Mesenchymal stem cell (in vitro differentiated cells and primary cell): ENCODE data around the gene MGMT.

Experiments
- DNase-seq: peaks from one replicate; pipeline ENCODE4 v3.0.0-alpha.2; 2013
- H2AFZ ChIP-seq: one replicate; pipeline ENCODE4 v1.6.1; 2013; ENCODE audit warnings: low read depth, mild to moderate bottlenecking, control low read depth, inconsistent platforms, low read length, moderate library complexity
- H2AK5ac ChIP-seq: 2 replicates; pipeline ENCODE4 v1.6.1; 2013; ENCODE audit warnings: low read length, moderate library complexity, mild to moderate bottlenecking, inconsistent platforms; ENCODE audit not compliant: severe bottlenecking
- H2BK120ac ChIP-seq: one replicate; pipeline ENCODE4 v1.6.1; 2013; ENCODE audit warnings: low read depth, mild to moderate bottlenecking, inconsistent platforms, low read length, moderate library complexity
- H2BK12ac ChIP-seq, 2 experiments: one replicate each; pipeline ENCODE4 v1.6.1; 2013; ENCODE audit warnings: inconsistent platforms in 2 of 2, low read length in 2 of 2, mild to moderate bottlenecking in 2 of 2, moderate library complexity in 2 of 2, control low read depth in 1 of 2
- H2BK15ac ChIP-seq: one replicate; pipeline ENCODE4 v1.6.1; 2013; ENCODE audit warnings: mild to moderate bottlenecking, low read depth, inconsistent platforms; ENCODE audit not compliant: poor library complexity, severe bottlenecking
- H2BK5ac ChIP-seq: 2 replicates; pipeline ENCODE4 v1.6.1; 2013; ENCODE audit warnings: low read depth, mild to moderate bottlenecking, low read length, control low read depth, inconsistent platforms; ENCODE audit not compliant: poor library complexity, severe bottlenecking
- H3K14ac ChIP-seq, 2 experiments: one replicate each; pipeline ENCODE4 v1.6.1; 2013; ENCODE audit warnings: inconsistent platforms in 2 of 2, low read length in 2 of 2, control low read depth in 1 of 2, mild to moderate bottlenecking in 1 of 2, moderate library complexity in 1 of 2
- H3K18ac ChIP-seq, 2 experiments: one replicate each; pipeline ENCODE4 v1.6.1; 2013; ENCODE audit warnings: inconsistent platforms in 2 of 2, low read length in 2 of 2, control low read depth in 1 of 2, low read depth in 1 of 2, mild to moderate bottlenecking in 1 of 2
- H3K23ac ChIP-seq, 2 experiments: one replicate each; pipeline ENCODE4 v1.6.1; 2013; ENCODE audit warnings: inconsistent platforms in 2 of 2, low read length in 2 of 2, mild to moderate bottlenecking in 2 of 2, moderate library complexity in 2 of 2, control low read depth in 1 of 2
- H3K27ac ChIP-seq: 2 replicates; pipeline ENCODE4 v1.5.1; 2013; ENCODE audit warnings: mild to moderate bottlenecking, moderate library complexity, low read length, control low read depth, inconsistent platforms; ENCODE audit not compliant: poor library complexity, severe bottlenecking
- H3K27me3 ChIP-seq, 2 experiments: 2 replicates each; pipeline versions ENCODE4 v1.6.1 to v1.7.0; 2013; ENCODE audit warnings: low read length in 2 of 2, mild to moderate bottlenecking in 2 of 2, moderate library complexity in 2 of 2, control low read depth in 1 of 2, inconsistent platforms in 1 of 2; ENCODE audit not compliant: control insufficient read depth in 1 of 2, insufficient read depth in 1 of 2
- H3K36me3 ChIP-seq, 2 experiments: 2 replicates each; pipeline versions ENCODE4 v1.6.1 to v1.7.0; 2013; ENCODE audit warnings: low read length in 2 of 2, control low read depth in 1 of 2, inconsistent platforms in 1 of 2, low read depth in 1 of 2, mild to moderate bottlenecking in 1 of 2; ENCODE audit not compliant: insufficient read depth in 2 of 2, control insufficient read depth in 1 of 2
- H3K4ac ChIP-seq, 2 experiments: one replicate each; pipeline ENCODE4 v1.6.1; 2013; ENCODE audit warnings: inconsistent platforms in 2 of 2, low read length in 2 of 2, mild to moderate bottlenecking in 2 of 2, moderate library complexity in 2 of 2, control low read depth in 1 of 2, low read depth in 1 of 2
- H3K4me1 ChIP-seq: 2 replicates; pipeline ENCODE4 v1.6.1; 2013; ENCODE audit warnings: low read depth, low read length, control low read depth; ENCODE audit not compliant: control insufficient read depth, insufficient read depth
- H3K4me2 ChIP-seq: 2 replicates; pipeline ENCODE4 v1.6.1; 2013; ENCODE audit warnings: low read length, mild to moderate bottlenecking, inconsistent platforms; ENCODE audit not compliant: poor library complexity, severe bottlenecking
- H3K4me3 ChIP-seq, 2 experiments: 2 replicates each; pipeline versions ENCODE4 v1.5.1 to v1.7.0; 2013; ENCODE audit warnings: low read length in 2 of 2, mild to moderate bottlenecking in 2 of 2, control low read depth in 1 of 2, low read depth in 1 of 2; ENCODE audit not compliant: insufficient read depth in 1 of 2
- H3K79me1 ChIP-seq: replicated peaks from 2 replicates; pipeline ENCODE4 v1.6.1; 2013; ENCODE audit warnings: mild to moderate bottlenecking, control low read depth, low read length, inconsistent platforms; ENCODE audit not compliant: poor library complexity, severe bottlenecking
- H3K9ac ChIP-seq: 2 replicates; pipeline ENCODE4 v1.7.0; 2013; ENCODE audit warnings: mild to moderate bottlenecking, low read length, moderate library complexity
- H3K9me3 ChIP-seq: 2 replicates; pipeline ENCODE4 v1.7.0; 2013; ENCODE audit warnings: mild to moderate bottlenecking, low read length; ENCODE audit not compliant: control insufficient read depth
- H4K8ac ChIP-seq: one replicate; pipeline ENCODE4 v1.6.1; 2013; ENCODE audit warnings: inconsistent platforms, mild to moderate bottlenecking, low read length, moderate library complexity
- H4K91ac ChIP-seq: one replicate; pipeline ENCODE4 v1.6.1; 2013; ENCODE audit warnings: mild to moderate bottlenecking, low read length, inconsistent platforms
- WGBS: methylation state at CpG from one replicate; pipeline ENCODE4 v1.1.7; 2013; ENCODE audit warnings: mixed read lengths; 5-methylcytosine and 5-hydroxymethylcytosine counted together

MGMT gene

GRCh38 chr10:129502448-129502847 is 35.4 kb downstream of the MGMT start:
- H3K9me3 ChIP-seq: peaks cover 20% of the 10 kb centered on the region
- no peak overlapping the region for H2AK5ac ChIP-seq
- no peak overlapping the region for H3K4ac ChIP-seq
- peaks cover 36% of the 10 kb centered on the region for H3K79me1 ChIP-seq
- no peak overlapping the region for H3K27ac ChIP-seq
- H3K23ac ChIP-seq: no peak overlapping the region
- no peak overlapping the region for H3K18ac ChIP-seq
- H3K9ac ChIP-seq: no peak overlapping the region
- H3K36me3 ChIP-seq: peaks cover 0 to 5% of the 10 kb centered on the region in 2 experiments
- H3K14ac ChIP-seq: no peak overlapping the region
- no peaks in the 10 kb centered on the region for H3K4me1 ChIP-seq
- no peak overlapping the region for H4K8ac ChIP-seq
- no peak overlapping the region for H2BK5ac ChIP-seq
- no peak overlapping the region for H2AFZ ChIP-seq
- H3K4me2 ChIP-seq: no peak overlapping the region
- H2BK12ac ChIP-seq: no peak overlapping the region
- no peak overlapping the region for H2BK15ac ChIP-seq
- H3K4me3 ChIP-seq: no peak overlapping the region
- H3K27me3 ChIP-seq: no peaks in the 10 kb centered on the region
- H4K91ac ChIP-seq: no peak overlapping the region
- H2BK120ac ChIP-seq: no peak overlapping the region
- DNase-seq: no peak
- WGBS: 86% methylated on average over 2 of the region's 5 CpGs

GRCh38 chr10:129505500-129506075 is 38.5 kb downstream of the MGMT start:
- DNase-seq: no peak
- 41% methylated on average over 4 of the region's 4 CpGs for WGBS
- no peak overlapping the region for H3K14ac ChIP-seq

GRCh38 chr10:129506101-129506797 is 39.2 kb downstream of the MGMT start:
- Histone ChIP-seq H3K4ac (no peak overlapping the region), H3K4me3 (no peak overlapping the region), H2AK5ac (no peak overlapping the region), H3K79me1 (peaks cover 46% of the 10 kb centered on the region), H3K4me2 (no peak overlapping the region), H4K8ac (no peak overlapping the region), H2AFZ (no peak overlapping the region), H3K9me3 (peaks cover 3% of the 10 kb centered on the region), H2BK5ac (no peak overlapping the region), H2BK12ac (no peak overlapping the region), H3K4me1 (peaks cover 4% of the 10 kb centered on the region), H2BK120ac (no peak overlapping the region), H3K36me3 (peaks cover 0 to 4% of the 10 kb centered on the region in 2 experiments), H3K23ac (no peak overlapping the region), H3K14ac (no peak overlapping the region), H3K27ac (no peak overlapping the region), H2BK15ac (no peak overlapping the region), H3K9ac (no peak overlapping the region), H3K18ac (no peak overlapping the region), H3K27me3 (no peaks in the 10 kb centered on the region), H4K91ac (no peak overlapping the region)
- DNase-seq: no peak
- WGBS: 85% methylated on average over 14 of the region's 14 CpGs

More at GRCh38 chr10:129505500-129506075, 38.5 kb downstream of the MGMT start:
- no peak overlapping the region for H2AK5ac ChIP-seq
- no peak overlapping the region for H2BK12ac ChIP-seq
- H3K36me3 ChIP-seq: no peaks in the 10 kb centered on the region
- no peak overlapping the region for H4K91ac ChIP-seq
- no peak overlapping the region for H2AFZ ChIP-seq
- H2BK15ac ChIP-seq: no peak overlapping the region
- no peak overlapping the region for H3K9ac ChIP-seq
- peaks cover 8% of the 10 kb centered on the region for H3K9me3 ChIP-seq
- H2BK5ac ChIP-seq: no peak overlapping the region
- no peak overlapping the region for H3K23ac ChIP-seq
- H2BK120ac ChIP-seq: no peak overlapping the region
- H3K27me3 ChIP-seq: no peaks in the 10 kb centered on the region
- peaks cover 4% of the 10 kb centered on the region for H3K4me1 ChIP-seq
- H3K18ac ChIP-seq: no peak overlapping the region
- H3K4me3 ChIP-seq: no peak overlapping the region
- no peak overlapping the region for H4K8ac ChIP-seq
- peaks cover 44% of the 10 kb centered on the region for H3K79me1 ChIP-seq
- H3K27ac ChIP-seq: no peak overlapping the region
- H3K4me2 ChIP-seq: no peak overlapping the region
- H3K4ac ChIP-seq: no peak overlapping the region

- 90% methylated on average over 12 of the region's 12 CpGs for WGBS
- Histone ChIP-seq H2BK15ac (no peak overlapping the region), H3K36me3 (peaks cover 0 to 5% of the 10 kb centered on the region in 2 experiments), H3K4ac (no peak overlapping the region), H4K8ac (no peak overlapping the region), H3K27ac (no peak overlapping the region), H2AFZ (no peak overlapping the region), H3K4me3 (no peak overlapping the region), H2BK12ac (no peak overlapping the region), H3K14ac (no peak overlapping the region), H3K23ac (no peak overlapping the region), H3K4me2 (no peak overlapping the region), H3K9ac (no peak overlapping the region), H4K91ac (no peak overlapping the region), H3K9me3 (no peaks in the 10 kb centered on the region), H3K27me3 (no peaks in the 10 kb centered on the region), H2BK5ac (no peak overlapping the region), H3K18ac (no peak overlapping the region), H2BK120ac (no peak overlapping the region), H2AK5ac (no peak overlapping the region), H3K79me1 (peaks cover 47% of the 10 kb centered on the region), H3K4me1 (peaks cover 4% of the 10 kb centered on the region)
- DNase-seq: no peak
Observed at GRCh38 chr10:129507216-129507889, 40.3 kb downstream of the MGMT start.
